GM21367 (cell line): ENCODE measurements around the gene MYO7A.

ENCODE experiments used
- ATAC-seq: cut with Tn5 transposase; IDR thresholded peaks from one replicate; pipeline ENCODE4 v1.9.1; 2021; ENCODE audit not compliant: unreplicated experiment

Gene MYO7A

GRCh38 chr11:77144196-77144856 lies 16.3 kb downstream of the MYO7A start:
- ATAC-seq = no peak

- ATAC-seq = no peak
Observed at GRCh38 chr11:77144857-77145428, 16.9 kb downstream of the MYO7A start.

GRCh38 chr11:77146261-77147035 lies 18.4 kb downstream of the MYO7A start:
- ATAC-seq = no peak

GRCh38 chr11:77147036-77147315 lies 18.9 kb downstream of the MYO7A start:
- no peak for ATAC-seq

- no peak for ATAC-seq
Observed at GRCh38 chr11:77147668-77148321, 19.7 kb downstream of the MYO7A start.

GRCh38 chr11:77148963-77149715 lies 21.1 kb downstream of the MYO7A start:
- no peak for ATAC-seq

GRCh38 chr11:77149716-77150392 lies 21.8 kb downstream of the MYO7A start:
- no peak for ATAC-seq

GRCh38 chr11:77150836-77151235 lies 22.8 kb downstream of the MYO7A start:
- no peak for ATAC-seq

GRCh38 chr11:77151804-77152509 lies 23.9 kb downstream of the MYO7A start:
- ATAC-seq = no peak

- ATAC-seq = no peak
Observed at GRCh38 chr11:77152846-77153245, 24.8 kb downstream of the MYO7A start.

- ATAC-seq = no peak
Observed at GRCh38 chr11:77153276-77154185, 25.5 kb downstream of the MYO7A start.

GRCh38 chr11:77154381-77155081 lies 26.5 kb downstream of the MYO7A start:
- ATAC-seq = no peak

GRCh38 chr11:77155082-77155475 lies 27.0 kb downstream of the MYO7A start:
- no peak for ATAC-seq

GRCh38 chr11:77155556-77156130 lies 27.6 kb downstream of the MYO7A start:
- no peak for ATAC-seq

GRCh38 chr11:77156396-77157195 lies 28.6 kb downstream of the MYO7A start:
- ATAC-seq = no peak

GRCh38 chr11:77158041-77158695 lies 30.1 kb downstream of the MYO7A start:
- no peak for ATAC-seq
